ENCODE results near the gene PPP2R5A.

DNA sequence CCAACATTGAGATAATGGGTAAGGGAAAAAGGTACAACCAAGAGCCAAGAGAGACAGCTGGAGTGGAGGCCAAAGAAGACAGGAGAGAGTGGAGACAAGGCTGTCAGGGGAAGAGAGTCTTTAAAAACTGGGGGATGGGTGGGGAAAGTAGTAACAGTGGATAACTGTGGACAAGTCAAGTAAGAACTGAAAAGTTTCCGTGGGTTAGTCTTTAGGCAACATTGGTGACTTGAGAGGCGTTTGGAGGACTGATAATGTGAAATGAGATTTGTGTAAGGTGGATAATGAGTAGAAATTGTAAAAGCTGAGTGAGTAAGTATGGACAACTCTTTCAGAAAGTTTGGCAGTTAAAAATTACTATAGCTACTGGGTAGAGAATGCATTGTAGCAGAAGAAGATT lies 10.4 kb downstream of the PPP2R5A start:
- TF ChIP-seq TAF1 (IDR thresholded peaks at IDR 0.05; ENCODE audit: borderline replicate concordance, low read depth, low read length), result no peak
- no peak for TF ChIP-seq POLR2A (IDR thresholded peaks at IDR 0.05; ENCODE audit: low read depth, low read length)

All from GM12892 (cell line).